ENCODE results near the gene TSPAN18. TPM values are rescaled to one million over a fixed set of nuclear protein-coding genes. Genes with fewer than 3 reads are reported as not detected.

The TSPAN18 gene
- polyA plus RNA-seq, 3 donors, result 48.8 to 58.2 (median 58.0) TPM

GRCh38 chr11:44966694-44967093, 239.9 kb downstream of the TSPAN18 start:
- DNase-seq (ENCODE audit: extremely low read depth in 1 of 11, low read depth in 9 of 11, low spot score in 4 of 11), result no peak

GRCh38 chr11:44967930-44968496, 241.3 kb downstream of the TSPAN18 start:
- DNase-seq (ENCODE audit: extremely low read depth in 1 of 11, low read depth in 9 of 11, low spot score in 4 of 11), result no peak

GRCh38 chr11:44968510-44968909, 241.7 kb downstream of the TSPAN18 start:
- DNase-seq (ENCODE audit: extremely low read depth in 1 of 11, low read depth in 9 of 11, low spot score in 4 of 11), result no peak

- no peak for DNase-seq (ENCODE audit: extremely low read depth in 1 of 11, low read depth in 9 of 11, low spot score in 4 of 11)
These were observed 243.0 kb downstream of the TSPAN18 start for GRCh38 chr11:44969651-44970252.

- DNase-seq (ENCODE audit: extremely low read depth in 1 of 11, low read depth in 9 of 11, low spot score in 4 of 11), result no peak
These were observed 243.5 kb downstream of the TSPAN18 start for GRCh38 chr11:44970293-44970692.

- DNase-seq (ENCODE audit: extremely low read depth in 1 of 11, low read depth in 9 of 11, low spot score in 4 of 11), result no peak
These were observed 244.4 kb downstream of the TSPAN18 start for GRCh38 chr11:44971185-44971584.

GRCh38 chr11:44972746-44973435, 246.1 kb downstream of the TSPAN18 start:
- no peak for DNase-seq (ENCODE audit: extremely low read depth in 1 of 11, low read depth in 9 of 11, low spot score in 4 of 11)

- no peak for DNase-seq (ENCODE audit: extremely low read depth in 1 of 11, low read depth in 9 of 11, low spot score in 4 of 11)
These were observed 247.1 kb downstream of the TSPAN18 start for GRCh38 chr11:44973632-44974401.

GRCh38 chr11:44974402-44975000, 247.7 kb downstream of the TSPAN18 start:
- no peak for DNase-seq (ENCODE audit: extremely low read depth in 1 of 11, low read depth in 9 of 11, low spot score in 4 of 11)

GRCh38 chr11:44976576-44976975, 249.8 kb downstream of the TSPAN18 start:
- no peak for DNase-seq (ENCODE audit: extremely low read depth in 1 of 11, low read depth in 9 of 11, low spot score in 4 of 11)

- peak in 1 of 11 donors; percentile 23 for DNase-seq (ENCODE audit: extremely low read depth in 1 of 11, low read depth in 9 of 11, low spot score in 4 of 11)
These were observed 250.8 kb downstream of the TSPAN18 start for GRCh38 chr11:44977493-44977984.

GRCh38 chr11:44978274-44978960, 251.7 kb downstream of the TSPAN18 start:
- DNase-seq (ENCODE audit: extremely low read depth in 1 of 11, low read depth in 9 of 11, low spot score in 4 of 11), result no peak

- no peak for DNase-seq (ENCODE audit: extremely low read depth in 1 of 11, low read depth in 9 of 11, low spot score in 4 of 11)
These were observed 252.2 kb downstream of the TSPAN18 start for GRCh38 chr11:44978961-44979331.

- DNase-seq (ENCODE audit: extremely low read depth in 1 of 11, low read depth in 9 of 11, low spot score in 4 of 11), result peak in 3 of 11 donors; percentile 34 to 43 (median 41)
These were observed 253.0 kb downstream of the TSPAN18 start for GRCh38 chr11:44979543-44980399.

GRCh38 chr11:44980533-44981427, 254.0 kb downstream of the TSPAN18 start:
- no peak for DNase-seq (ENCODE audit: extremely low read depth in 1 of 11, low read depth in 9 of 11, low spot score in 4 of 11)

All from renal cortex interstitium (tissue), 11 donors.